HFF-Myc (cell line): ENCODE measurements around the gene KCNK18.
"Not testable (repeated sequence)": the region's sequence is repeated elsewhere in the genome, so short reads cannot be mapped to it uniquely, and the experiment has no call there.

Experiments
- DNase-seq: peaks from one replicate; pipeline ENCODE4 v3.0.0-alpha.2; 2011; ENCODE audit warnings: low read depth; ENCODE audit errors: extremely low read depth
- H3K4me3 ChIP-seq: replicated peaks from 2 replicates; pipeline ENCODE4 v1.5.1; 2011; ENCODE audit warnings: low read depth, mild to moderate bottlenecking, control low read depth, low read length
- TF ChIP-seq, protein P1 (sequence below): IDR thresholded peaks from 2 replicates; pipeline ENCODE4 v1.5.1; 2012; ENCODE audit warnings: mild to moderate bottlenecking, low read depth, low read length, control low read depth; ENCODE audit errors: missing control alignments

Gene KCNK18

DNA sequence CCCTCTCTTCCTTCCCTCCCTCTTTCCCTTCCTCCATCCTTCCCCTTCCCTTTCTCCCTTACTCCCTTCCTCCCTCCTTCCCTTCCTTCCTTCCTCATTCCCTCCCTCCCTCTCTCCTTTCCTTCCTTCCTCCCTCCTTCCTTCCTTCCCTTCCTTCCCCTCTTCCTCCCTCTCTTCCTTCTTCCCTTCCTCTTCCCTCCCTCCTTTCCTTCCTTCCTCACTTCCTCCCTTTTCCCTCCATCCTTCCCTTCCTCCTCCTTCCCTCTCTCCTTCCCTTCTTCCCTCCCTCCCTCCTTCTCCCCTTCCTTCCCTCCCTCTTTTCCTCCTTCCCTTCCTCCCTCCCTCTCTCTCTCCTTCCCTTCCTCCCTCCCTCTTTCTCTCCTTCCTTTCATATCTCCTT is 30.9 kb downstream of the KCNK18 start:
- H3K4me3 ChIP-seq: no peak overlapping the region
- TF ChIP-seq, protein P1, sequence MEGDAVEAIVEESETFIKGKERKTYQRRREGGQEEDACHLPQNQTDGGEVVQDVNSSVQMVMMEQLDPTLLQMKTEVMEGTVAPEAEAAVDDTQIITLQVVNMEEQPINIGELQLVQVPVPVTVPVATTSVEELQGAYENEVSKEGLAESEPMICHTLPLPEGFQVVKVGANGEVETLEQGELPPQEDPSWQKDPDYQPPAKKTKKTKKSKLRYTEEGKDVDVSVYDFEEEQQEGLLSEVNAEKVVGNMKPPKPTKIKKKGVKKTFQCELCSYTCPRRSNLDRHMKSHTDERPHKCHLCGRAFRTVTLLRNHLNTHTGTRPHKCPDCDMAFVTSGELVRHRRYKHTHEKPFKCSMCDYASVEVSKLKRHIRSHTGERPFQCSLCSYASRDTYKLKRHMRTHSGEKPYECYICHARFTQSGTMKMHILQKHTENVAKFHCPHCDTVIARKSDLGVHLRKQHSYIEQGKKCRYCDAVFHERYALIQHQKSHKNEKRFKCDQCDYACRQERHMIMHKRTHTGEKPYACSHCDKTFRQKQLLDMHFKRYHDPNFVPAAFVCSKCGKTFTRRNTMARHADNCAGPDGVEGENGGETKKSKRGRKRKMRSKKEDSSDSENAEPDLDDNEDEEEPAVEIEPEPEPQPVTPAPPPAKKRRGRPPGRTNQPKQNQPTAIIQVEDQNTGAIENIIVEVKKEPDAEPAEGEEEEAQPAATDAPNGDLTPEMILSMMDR: no peak
- DNase-seq: no peak

DNA sequence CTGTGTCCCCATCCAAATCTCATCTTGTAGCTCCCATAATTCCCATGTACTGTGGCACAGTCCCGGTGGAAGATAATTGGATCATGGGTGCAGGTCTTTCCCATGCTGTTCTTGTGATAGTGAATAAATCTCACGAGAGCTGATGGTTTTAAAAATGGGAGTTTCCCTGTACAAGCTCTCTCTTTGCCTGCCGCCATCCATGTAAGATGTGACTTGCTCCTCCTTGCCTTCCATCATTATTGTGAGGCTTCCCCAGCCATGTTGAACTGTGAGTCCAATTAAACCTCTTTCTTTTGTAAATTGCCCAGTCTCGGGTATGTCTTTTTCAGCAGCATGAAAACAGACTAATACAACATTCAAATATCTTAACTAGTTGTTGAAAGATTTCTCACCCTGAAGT is 32.8 kb downstream of the KCNK18 start:
- not testable (repeated sequence) for H3K4me3 ChIP-seq, DNase-seq

DNA sequence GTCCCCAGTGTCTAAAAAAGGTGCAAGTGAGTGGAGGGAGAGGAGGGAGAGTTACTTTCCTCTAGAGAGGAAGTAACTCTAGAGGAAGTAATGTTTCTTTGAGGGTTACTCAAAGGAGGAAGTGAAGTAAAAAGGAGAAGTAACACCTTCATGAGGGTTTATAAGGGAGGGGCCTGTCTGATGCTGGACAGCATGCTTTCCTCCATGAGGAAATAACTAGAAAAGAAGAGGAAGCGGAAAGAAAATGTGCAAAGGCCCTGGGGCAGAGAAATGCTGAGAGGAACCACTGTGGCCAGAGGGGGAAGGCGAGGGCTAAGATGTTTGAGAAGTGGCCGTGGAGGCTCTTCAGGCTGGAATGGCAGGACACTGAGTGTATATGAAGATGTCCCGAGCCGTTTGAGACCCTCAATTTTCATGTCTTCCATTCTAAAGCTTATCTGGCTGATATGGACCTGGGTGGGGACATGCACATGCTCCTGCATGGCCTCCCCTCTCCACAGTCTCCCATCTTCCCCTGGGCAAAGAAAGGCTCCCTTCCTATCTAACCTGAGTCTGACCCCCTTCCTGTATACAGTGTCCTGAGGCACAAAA is 40.2 kb downstream of the KCNK18 start:
- TF ChIP-seq, protein P1: no peak
- no peak for DNase-seq
- no peak overlapping the region for H3K4me3 ChIP-seq

DNA sequence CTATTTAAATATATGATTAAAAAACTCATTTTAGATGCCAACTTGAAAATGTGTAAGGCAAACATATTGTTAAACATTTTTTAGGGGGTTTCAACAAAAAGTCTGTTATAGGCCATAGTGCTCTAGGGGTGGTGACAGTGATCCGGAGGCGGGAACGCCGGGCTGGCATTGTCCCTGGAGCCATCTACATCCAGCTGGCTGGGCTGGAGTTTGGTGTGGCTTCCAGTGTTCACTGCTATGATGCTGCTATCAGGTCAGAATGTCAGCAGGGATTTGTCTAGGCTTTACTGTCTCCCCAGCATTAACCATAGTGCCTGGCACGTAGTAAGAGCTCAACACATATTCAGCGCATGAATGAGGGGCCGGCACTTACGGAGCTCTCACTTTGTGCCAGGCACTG is 41.8 kb downstream of the KCNK18 start:
- TF ChIP-seq, protein P1: no peak
- no peak overlapping the region for H3K4me3 ChIP-seq
- no peak for DNase-seq

DNA sequence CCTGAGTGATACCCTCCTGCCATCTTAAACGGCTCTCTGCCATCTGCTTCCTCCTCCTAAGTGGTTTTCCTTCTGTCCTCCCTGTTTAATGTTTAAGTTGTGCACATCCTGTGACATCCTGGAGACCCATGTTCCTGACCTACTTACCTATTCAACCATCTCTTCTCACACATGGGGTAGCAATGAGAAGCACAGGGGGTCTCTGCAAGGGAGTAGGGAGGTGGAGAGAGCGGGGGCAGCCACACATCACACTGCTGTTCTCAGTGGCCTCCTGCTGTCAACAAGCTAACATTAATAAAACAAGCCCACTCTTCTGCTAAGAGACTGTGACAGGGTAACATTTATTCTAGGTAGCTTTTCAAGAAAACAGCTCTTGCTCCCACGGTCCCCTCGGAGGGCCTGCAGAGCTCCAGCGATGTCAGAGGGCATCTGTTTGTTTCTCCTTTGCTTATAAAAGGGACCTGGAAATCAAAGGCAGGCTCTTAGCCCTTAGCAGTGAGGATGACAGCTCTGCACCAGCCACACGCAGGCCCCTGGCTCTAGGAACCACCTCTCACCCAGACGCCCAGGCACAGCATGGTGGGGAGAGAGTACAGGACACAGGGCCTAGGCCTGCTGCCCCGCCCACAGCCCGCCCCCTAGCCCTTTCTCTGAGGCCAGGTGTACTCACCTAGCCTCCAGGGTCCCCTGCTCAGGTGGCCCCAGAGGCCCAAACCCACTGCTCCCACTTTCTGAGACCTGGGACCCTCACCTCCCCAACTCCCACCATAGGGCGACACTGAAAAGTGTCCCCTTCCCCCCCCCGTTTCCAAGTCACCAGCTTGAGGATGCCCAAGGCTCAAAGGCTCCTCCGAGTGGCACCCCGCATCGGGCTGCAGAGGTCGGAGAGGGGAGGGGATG is 42.7 kb downstream of the KCNK18 start:
- H3K4me3 ChIP-seq: no peak overlapping the region
- TF ChIP-seq, protein P1: no peak
- DNase-seq: no peak

DNA sequence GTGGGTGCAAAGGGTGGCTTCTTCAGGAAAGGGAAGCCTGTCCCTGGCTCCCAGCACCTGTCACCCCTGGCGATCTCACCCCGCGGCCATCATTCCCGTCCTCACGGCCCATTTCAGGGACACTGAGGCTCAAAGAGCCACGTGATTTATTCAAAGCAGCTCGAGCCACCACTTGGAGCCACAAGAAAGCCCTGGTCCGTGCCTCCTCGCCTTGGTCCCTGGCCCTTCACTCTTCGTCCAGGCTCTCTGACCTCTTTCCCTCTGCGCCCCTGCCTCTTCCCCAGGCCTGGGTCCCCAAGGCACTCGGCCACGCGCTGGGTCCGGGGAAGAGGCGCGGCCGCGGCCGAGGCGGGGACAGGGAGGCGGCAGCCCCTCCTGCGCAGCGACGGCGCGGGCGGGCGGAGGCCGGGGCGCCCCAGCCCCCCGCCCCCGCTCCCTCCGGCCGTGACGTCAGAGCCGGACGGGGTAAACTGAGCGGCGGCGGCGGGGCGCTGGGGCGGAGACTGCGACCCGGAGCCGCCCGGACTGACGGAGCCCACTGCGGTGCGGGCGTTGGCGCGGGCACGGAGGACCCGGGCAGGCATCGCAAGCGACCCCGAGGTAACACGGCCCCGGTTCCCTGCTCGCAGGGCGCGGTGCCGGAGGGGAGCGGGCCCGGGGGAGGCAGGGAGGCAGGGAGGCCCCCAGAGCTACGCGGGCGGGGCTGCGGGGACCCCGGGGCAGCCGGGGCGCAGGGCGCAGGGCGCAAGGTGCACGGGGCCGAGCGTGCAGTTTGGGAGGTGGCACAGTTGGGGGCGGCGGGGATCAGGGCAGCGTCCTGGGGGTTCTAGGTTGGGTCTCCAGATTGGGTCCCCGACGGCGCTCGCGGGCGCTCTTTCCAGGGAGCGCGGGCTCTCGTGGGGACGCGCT is 43.6 kb downstream of the KCNK18 start, which contains the start of gene SLC18A2:
Gene SLC18A2, plus strand, starts transcription at position 494 of the 909 bp plus-strand sequence. CDS start 580 bp downstream, outside the sequence.
- TF ChIP-seq, protein P1: no peak
- DNase-seq: no peak
- H3K4me3 ChIP-seq: peak within 1 kb of the TSS; percentile 20
